Endodermal cell (in vitro differentiated cells): ENCODE results near the gene PRPF6. TPM values are rescaled to one million over a fixed set of nuclear protein-coding genes. Genes with fewer than 3 reads are reported as not detected.
A peak's percentile ranks its signal among the peaks of the same experiment; 100 is the strongest.

ENCODE experiments used
- DNase-seq: peaks from one replicate; pipeline ENCODE4 v3.0.0-alpha.2; 2017
- H3K27ac ChIP-seq: 2 replicates; pipeline ENCODE4 v1.5.1; 2013; ENCODE audit warnings: mild to moderate bottlenecking, low read depth, low read length, moderate library complexity
- H3K27me3 ChIP-seq: 2 replicates; pipeline ENCODE4 v1.6.1; 2013; ENCODE audit warnings: mild to moderate bottlenecking, low read length, moderate library complexity; ENCODE audit not compliant: insufficient read depth, control insufficient read depth, poor library complexity, severe bottlenecking
- H3K36me3 ChIP-seq: 2 replicates; pipeline ENCODE4 v1.7.0; 2013; ENCODE audit warnings: mild to moderate bottlenecking, low read length, moderate library complexity; ENCODE audit not compliant: control insufficient read depth, insufficient read depth
- H3K4me1 ChIP-seq: one replicate; pipeline ENCODE4 v1.7.0; 2013; ENCODE audit warnings: low read length; ENCODE audit not compliant: control insufficient read depth, insufficient read depth
- H3K4me3 ChIP-seq: 2 replicates; pipeline ENCODE4 v1.5.1; 2013; ENCODE audit warnings: mild to moderate bottlenecking, low read length, moderate library complexity
- H3K9ac ChIP-seq: 2 replicates; pipeline ENCODE4 v1.6.1; 2013; ENCODE audit warnings: mild to moderate bottlenecking, low read length, moderate library complexity; ENCODE audit not compliant: poor library complexity, severe bottlenecking; ENCODE audit errors: extremely low read depth
- H3K9me3 ChIP-seq: 2 replicates; pipeline ENCODE4 v1.6.1; 2013; ENCODE audit warnings: mild to moderate bottlenecking, low read length, moderate library complexity; ENCODE audit not compliant: control insufficient read depth
- H3K27ac Mint-ChIP-seq: 2 replicates; pipeline ENCODE4 v1.8.0; 2020; ENCODE audit warnings: mixed read lengths
- H3K27me3 Mint-ChIP-seq: 2 replicates; pipeline ENCODE4 v1.8.0; 2021; ENCODE audit warnings: mild to moderate bottlenecking, mixed read lengths; ENCODE audit not compliant: insufficient read depth
- H3K36me3 Mint-ChIP-seq: 2 replicates; pipeline ENCODE4 v1.8.0; 2020; ENCODE audit warnings: low read depth, mixed read lengths
- H3K4me1 Mint-ChIP-seq: 2 replicates; pipeline ENCODE4 v1.8.0; 2020; ENCODE audit warnings: mixed read lengths
- H3K4me3 Mint-ChIP-seq: 2 replicates; pipeline ENCODE4 v1.8.0; 2020; ENCODE audit warnings: mild to moderate bottlenecking, moderate library complexity, mixed read lengths
- H3K9me3 Mint-ChIP-seq: 2 replicates; pipeline ENCODE4 v1.8.0; 2020; ENCODE audit warnings: mild to moderate bottlenecking, mixed read lengths
- CTCF ChIP-seq: fragments of 200-600 bp; sonication (generic); conservative IDR thresholded peaks from 2 replicates; pipeline ENCODE4 v1.5.0; 2021; ENCODE audit warnings: antibody characterized with exemption, mild to moderate bottlenecking
- WGBS, 2 experiments: methylation state at CpG; one replicate each; pipeline versions ENCODE4 v1.1.5 to v1.1.7; 2013; ENCODE audit warnings: missing lambda C conversion rate in 2 of 2, mixed read lengths in 1 of 2; ENCODE audit not compliant: insufficient coverage in 1 of 2, insufficient read length in 1 of 2; 5-methylcytosine and 5-hydroxymethylcytosine counted together
- total RNA-seq, 2 donors: library from RNA; stranded (reverse); fragmentation: NEBNext Ultra II Directional in 1 of 2; extraction: Animal tissue kit (Norgen Biotek cat#: 25700) in 1 of 2; gene quantifications; 2 replicates in 1 of 2; 3 replicates in 1 of 2; pipeline ENCODE4 v1.2.1, GENCODE V29; 2021

The PRPF6 gene
- total RNA-seq, 2 donors from 2014 or later: 73.3 to 73.9 TPM

- no peak for TF ChIP-seq CTCF
- H3K4me1 ChIP-seq: no peaks in the 10 kb centered on the region
- no peak overlapping the region for H3K9ac ChIP-seq
- H3K27me3 ChIP-seq: no peaks in the 10 kb centered on the region
- no peak overlapping the region for H3K27ac ChIP-seq
- no peak overlapping the region for H3K4me3 ChIP-seq
- peak; percentile 53 for DNase-seq
- peaks cover 56% of the 10 kb centered on the region for H3K36me3 ChIP-seq
- WGBS, 2 experiments: 95 to 99% methylated on average over 13 to 17 of the region's 17 CpGs
- Mint-ChIP-seq H3K36me3 (peaks cover 54% of the 10 kb centered on the region), H3K27me3 (no peaks in the 10 kb centered on the region), H3K27ac (no peak overlapping the region), H3K9me3 (no peaks in the 10 kb centered on the region), H3K4me3 (no peak overlapping the region), H3K4me1 (no peaks in the 10 kb centered on the region)
- H3K9me3 ChIP-seq: no peaks in the 10 kb centered on the region
These were observed 48.2 kb upstream of the PRPF6 start for GRCh38 chr20:63932606-63933160.

- Mint-ChIP-seq H3K27me3 (no peaks in the 10 kb centered on the region), H3K4me3 (no peak overlapping the region), H3K27ac (no peak overlapping the region), H3K4me1 (no peaks in the 10 kb centered on the region), H3K9me3 (no peaks in the 10 kb centered on the region), H3K36me3 (peaks cover 47% of the 10 kb centered on the region)
- Histone ChIP-seq H3K4me3 (no peak overlapping the region), H3K4me1 (no peaks in the 10 kb centered on the region), H3K36me3 (peaks cover 54% of the 10 kb centered on the region), H3K9me3 (no peaks in the 10 kb centered on the region), H3K27me3 (no peaks in the 10 kb centered on the region), H3K9ac (no peak overlapping the region), H3K27ac (no peak overlapping the region)
- DNase-seq: no peak
- 94 to 100% methylated on average over 3 to 5 of the region's 5 CpGs for WGBS, 2 experiments
- TF ChIP-seq CTCF: no peak
These were observed 47.3 kb upstream of the PRPF6 start for GRCh38 chr20:63933646-63934045.

GRCh38 chr20:63934271-63935068 is 46.5 kb upstream of the PRPF6 start:
- no peak overlapping the region for H3K4me3 Mint-ChIP-seq
- no peaks in the 10 kb centered on the region for H3K4me1 Mint-ChIP-seq
- TF ChIP-seq CTCF: peak; percentile 83
- no peaks in the 10 kb centered on the region for H3K9me3 Mint-ChIP-seq
- Histone ChIP-seq H3K27me3 (no peaks in the 10 kb centered on the region), H3K36me3 (peaks cover 52% of the 10 kb centered on the region), H3K4me1 (no peaks in the 10 kb centered on the region), H3K4me3 (no peak overlapping the region), H3K9me3 (no peaks in the 10 kb centered on the region), H3K27ac (no peak overlapping the region), H3K9ac (no peak overlapping the region)
- H3K27me3 Mint-ChIP-seq: no peaks in the 10 kb centered on the region
- 88 to 89% methylated on average over 33 to 37 of the region's 37 CpGs for WGBS, 2 experiments
- DNase-seq: peak; percentile 84
- peak overlapping the region; percentile 16 for H3K27ac Mint-ChIP-seq
- H3K36me3 Mint-ChIP-seq: peaks cover 41% of the 10 kb centered on the region
